GM21619 (cell line): Measurements from ENCODE around the gene NAAA.
A peak's percentile ranks its signal among the peaks of the same experiment; 100 is the strongest.
"Not testable (repeated sequence)": the region's sequence is repeated elsewhere in the genome, so short reads cannot be mapped to it uniquely, and the experiment has no call there.

ENCODE experiments used
- ATAC-seq: cut with Tn5 transposase; IDR thresholded peaks from one replicate; pipeline ENCODE4 v1.9.1; 2021; ENCODE audit not compliant: unreplicated experiment

The NAAA gene

DNA sequence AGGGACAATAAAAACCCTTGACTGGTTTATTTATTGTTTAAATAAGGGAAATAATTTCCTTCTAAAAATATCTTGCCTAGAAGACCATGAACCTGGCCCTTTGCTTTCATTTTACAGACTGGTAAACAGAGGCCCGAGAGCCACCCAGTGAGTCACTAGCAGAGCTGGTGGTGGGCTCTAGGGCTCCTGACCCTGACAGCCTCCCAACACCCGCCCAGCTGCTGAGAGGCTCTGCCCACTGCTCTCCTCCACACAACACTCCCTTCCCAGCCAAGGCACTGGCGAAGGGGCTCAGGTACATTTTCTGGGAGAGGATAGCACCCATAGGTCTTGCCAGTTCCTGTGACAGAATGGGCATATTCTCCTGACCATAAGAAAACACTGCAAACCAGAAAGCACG is 20.5 kb downstream of the NAAA start:
- ATAC-seq = no peak

DNA sequence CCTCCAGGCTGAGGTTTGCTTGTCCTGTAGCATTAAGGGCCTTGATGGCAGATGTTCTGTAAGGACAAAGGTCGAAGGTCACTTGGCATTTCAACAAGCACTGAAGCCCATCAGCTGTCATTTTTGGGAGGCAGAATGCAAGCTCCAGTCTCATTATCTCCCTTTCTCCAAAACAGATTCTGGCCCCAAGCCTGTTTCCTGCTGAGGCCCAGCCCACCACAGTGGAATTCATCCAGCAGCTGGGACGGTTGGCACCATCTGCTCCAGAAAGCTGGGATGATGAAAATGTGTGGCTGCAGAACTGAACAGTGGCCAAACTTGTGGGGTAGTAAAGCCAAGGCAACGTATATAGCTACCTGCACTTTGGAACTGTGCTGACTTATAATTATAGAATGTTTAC is 20.9 kb downstream of the NAAA start:
- no peak for ATAC-seq

DNA sequence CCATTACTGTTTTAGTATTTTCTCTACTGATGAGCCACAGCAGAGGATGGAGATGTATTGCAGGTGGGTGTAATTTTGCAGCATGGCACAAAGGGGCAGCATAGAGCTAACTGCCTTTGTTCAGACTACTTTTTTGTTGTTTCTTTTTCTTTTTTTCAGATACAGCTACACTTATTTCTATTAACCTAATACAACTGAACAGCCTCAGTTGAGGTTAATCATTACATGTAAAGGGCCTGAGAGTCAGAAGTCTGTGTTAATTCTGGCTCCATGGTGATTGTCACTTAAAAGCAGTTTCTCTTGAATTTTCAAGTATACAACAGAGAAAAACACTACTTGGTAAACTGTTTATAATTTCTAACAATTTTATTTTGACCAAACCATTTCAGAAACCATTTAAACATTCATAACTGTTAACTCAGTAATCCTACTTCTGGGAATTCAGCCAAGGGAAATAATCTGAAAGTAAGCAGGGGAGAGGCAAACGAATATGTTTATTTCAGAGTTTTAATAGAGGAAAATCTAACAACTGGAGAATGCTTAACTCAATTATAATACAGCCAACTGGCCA is 24.6 kb downstream of the NAAA start:
- ATAC-seq = peak; percentile 90

DNA sequence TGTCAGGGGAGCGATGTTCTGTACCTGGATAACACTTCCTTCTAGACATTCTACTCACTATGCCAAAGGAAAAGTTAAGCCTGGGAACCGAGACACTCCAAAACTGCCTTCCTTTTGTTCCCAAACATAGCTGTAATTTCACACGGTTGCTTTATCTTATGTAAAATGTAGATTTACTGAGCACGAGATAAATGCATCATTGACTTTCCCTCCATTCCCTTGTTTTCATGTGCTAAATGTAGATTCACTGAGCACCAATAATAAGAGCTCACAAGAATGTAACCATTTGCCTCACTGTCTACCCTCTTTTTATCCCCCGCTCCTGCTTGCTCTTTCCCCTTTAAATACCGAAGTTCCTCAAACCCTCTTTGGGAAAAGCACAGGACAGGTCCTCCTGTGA is 27.8 kb downstream of the NAAA start:
- ATAC-seq = no peak

DNA sequence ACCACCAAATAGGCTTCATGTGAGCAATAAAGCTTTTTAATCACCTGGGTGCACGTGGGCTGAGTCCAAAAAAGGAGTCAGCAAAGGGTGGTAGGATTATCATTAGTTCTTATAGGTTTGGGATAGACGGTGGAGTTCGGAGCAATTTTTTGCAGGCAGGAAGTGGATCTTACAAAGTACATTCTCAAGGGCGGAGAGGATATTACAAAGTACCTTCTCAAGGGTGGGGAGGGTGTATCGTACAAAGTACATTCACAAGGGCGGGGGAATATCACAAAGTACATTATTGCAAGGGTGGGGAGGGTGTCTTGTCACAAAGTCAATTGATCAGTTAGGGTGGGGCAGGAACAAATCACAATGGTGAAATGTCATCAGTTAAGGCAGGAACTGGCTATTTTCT is 30.0 kb downstream of the NAAA start:
- not testable (repeated sequence) for ATAC-seq

DNA sequence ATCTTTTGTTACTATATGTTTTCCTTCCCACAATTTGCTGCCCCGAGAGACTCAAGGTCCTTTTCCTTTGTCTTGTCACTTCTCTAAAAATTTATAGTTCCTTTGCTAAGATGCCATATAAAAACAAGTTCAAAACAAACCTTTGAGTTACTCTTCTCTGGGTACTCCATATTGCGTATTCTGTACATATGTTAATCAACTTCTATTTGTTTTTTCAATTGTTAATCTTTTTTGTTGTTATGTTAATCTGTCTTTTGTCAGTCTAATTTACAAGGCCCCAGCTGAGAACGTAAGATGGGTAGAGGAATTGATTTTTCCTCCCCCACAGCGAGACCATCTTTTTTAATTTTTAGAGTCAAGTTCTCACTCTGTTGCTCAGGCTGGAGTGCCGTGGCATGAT is 31.4 kb downstream of the NAAA start:
- ATAC-seq = no peak

DNA sequence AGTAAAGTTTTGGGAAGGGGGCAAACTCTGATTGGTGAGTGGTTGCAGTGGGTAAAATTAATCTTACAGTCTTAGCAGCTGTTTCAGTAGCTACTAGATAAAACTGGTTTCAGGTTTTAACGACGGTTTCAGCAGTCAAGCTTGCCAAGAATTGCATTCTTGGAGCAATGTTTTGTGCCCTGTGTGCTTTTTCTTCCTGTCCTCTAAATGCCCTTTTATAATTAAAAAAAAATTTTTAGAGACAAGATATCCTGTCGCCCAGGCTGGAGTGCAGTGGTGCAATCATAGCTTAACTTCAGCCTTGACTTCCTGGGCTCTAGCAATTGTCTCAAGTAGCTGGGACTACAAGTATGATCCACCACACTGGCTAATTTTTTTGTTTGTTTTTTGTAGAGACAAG is 32.3 kb downstream of the NAAA start:
- no peak for ATAC-seq

DNA sequence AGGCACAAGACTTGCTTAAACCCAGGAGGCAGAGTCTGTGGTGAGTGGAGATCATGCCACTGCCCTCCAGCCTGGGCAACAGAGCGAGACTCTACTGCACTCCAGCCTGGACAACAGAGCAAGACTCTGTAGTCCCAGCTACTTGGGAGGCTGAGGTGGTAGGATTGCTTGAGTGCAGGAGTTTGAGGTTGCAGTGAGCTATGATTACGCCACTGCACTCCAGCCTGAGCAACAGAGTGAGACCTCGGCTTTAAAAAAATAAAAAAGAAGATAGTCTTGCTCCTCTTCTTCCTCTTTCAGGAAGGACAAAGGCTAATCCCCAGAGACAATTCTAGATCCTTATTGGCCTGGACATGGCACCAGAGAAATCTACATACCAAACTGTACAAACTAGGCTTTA is 32.8 kb downstream of the NAAA start:
- ATAC-seq = no peak

DNA sequence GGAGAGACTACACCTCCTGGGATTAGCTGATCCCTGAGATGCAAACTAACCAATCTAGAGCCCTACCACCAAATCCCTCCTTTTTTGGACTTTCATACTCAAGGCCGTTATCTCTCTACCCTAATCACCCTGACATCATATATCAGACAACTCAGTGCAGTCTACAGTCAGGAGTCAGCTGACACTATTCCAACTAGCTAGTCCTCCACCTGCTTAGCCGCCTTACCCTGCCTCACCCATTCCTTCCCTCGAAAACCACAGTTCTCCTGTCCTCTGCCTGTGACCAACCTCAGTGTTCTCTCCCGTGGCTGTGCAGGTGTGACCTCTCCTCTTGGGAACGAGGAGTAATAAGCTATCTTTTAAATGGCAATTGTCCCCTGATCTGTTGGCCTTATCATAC is 36.7 kb downstream of the NAAA start:
- no peak for ATAC-seq

DNA sequence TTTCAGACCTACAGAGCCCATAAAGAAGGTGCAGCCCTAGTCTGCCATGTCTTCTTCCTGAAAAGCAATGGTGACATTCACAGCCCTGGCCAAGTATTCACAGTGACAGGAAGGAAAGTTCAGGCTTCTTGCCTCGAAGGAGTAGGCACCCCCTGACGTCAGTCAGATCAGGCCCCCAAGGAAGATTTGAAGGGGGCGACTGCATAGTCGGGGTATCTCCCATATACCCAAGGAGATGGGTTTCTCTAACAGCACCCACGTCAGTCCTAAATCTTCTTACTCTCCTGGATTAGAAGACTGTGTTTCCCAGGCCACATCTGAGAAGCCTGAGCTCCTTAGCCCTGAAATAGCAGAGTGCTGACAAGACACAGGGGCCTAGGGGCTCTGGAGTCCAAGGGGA is 38.5 kb downstream of the NAAA start, which contains the start of gene PPEF2:
PPEF2 (minus strand) TSS at position 101 of the 400 bp plus-strand sequence. CDS start 6,127 bp downstream, outside the sequence.
- ATAC-seq = no peak

DNA sequence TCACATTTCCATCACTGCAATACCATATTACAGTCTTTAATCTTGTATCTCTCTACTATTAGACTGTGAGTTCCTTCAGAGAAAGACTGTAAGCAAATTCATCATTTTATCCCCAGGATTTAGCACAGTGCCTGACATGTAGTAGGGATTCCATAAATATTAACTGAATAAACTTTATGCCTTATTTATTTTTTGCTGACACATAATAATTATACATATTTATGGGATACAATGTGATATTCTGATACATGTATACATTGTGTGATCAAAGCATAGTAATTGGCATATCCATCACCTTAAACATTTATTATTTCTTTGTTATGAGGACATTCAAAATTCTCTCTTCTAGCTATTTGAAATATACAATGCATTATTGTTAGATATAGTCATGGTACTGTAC is 42.3 kb downstream of the NAAA start:
- ATAC-seq = no peak

DNA sequence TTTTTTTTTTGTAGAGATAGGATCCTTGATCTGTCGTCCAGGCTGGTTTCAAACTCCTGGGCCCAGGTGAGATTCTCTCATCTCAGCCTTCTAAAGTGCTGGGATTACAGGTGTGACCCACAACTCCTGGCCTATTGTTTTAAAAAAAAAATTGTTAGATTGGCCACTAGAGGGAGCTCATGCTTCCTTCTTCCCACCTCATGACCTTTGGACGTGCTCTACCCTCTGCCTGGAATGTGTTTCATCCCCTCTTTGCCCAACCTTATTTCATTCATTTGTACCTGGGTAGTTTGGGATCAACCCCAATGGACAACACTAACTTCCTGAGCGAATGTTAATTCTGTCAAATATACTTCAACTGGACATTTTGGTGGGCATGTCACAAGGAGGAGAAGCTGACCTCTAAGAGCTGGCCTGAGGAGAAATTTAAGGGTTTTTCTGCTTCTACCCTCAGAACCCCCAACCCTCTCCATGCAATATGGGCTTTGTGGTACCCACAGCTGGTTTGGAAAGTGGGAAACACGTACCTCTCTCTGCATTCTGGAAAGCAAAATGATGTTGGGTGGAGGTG is 45.0 kb downstream of the NAAA start:
- no peak for ATAC-seq

DNA sequence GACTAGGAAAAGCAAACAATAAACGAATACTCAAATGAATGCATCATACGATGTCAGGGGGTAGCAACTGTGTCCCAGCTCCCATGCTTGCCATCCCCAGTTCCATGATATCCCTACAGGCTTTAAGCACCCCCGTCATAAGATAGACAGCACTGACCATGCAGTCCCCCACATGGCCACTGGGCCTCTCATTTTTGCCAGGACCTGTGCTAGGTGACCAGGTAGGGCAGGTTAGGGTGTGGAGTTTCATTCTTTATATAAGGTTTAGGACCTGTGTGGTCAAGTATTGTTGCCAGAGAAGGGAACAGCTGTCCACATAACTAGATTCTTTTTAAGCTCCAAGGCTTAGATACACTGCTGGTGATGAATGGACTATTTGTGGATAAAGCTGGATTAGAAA is 48.3 kb downstream of the NAAA start:
- ATAC-seq = no peak

DNA sequence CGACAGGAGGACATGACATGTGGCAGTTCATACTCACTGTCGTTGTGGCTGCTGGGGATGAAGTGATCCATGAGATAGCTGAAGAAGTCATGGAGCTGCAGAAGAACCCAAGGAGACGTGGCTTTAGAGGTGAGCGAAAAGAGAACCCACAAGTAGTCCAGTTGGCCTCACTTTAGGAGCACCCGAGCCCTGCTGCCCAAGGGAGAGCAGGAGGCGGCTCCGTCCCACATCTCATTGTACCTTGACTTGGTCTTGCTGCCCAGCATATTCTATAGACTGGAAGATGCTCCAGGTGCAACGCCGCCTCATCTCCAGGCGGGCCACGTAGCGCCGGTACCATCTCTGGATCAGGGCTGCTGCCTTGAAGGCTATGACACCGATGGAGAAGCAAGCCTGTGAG is 49.2 kb downstream of the NAAA start:
- ATAC-seq = no peak

DNA sequence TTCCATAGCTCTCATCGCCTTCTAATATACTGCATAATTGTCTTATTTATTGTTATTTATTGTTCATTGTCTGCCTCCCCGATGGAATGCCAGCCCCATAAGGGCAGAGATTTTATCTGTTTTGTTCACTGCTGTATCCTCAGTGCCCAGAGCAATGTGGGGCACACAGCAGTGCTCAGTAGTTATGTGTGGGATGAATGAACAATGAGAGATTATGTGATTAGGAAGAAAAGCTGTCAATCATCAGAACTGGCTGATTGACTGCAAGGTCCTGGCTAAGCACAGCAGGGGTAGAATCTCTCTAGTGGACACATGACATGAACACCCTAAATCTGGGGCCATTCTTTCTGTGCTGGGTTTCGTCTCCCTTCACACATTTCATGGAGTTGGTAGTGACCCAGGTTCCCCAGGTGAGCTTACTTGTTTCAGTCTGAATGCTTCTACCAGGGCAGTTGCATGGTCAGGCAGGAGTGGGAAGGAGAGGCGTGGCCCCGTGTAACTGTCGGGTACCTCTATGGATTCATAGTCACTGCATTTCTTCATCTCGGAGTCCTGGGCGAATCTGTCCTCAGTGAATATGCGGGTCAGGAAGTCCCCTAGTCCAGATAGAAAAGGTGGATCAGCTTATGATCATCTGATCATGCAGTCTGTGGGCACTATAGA is 51.1 kb downstream of the NAAA start:
- ATAC-seq = no peak

DNA sequence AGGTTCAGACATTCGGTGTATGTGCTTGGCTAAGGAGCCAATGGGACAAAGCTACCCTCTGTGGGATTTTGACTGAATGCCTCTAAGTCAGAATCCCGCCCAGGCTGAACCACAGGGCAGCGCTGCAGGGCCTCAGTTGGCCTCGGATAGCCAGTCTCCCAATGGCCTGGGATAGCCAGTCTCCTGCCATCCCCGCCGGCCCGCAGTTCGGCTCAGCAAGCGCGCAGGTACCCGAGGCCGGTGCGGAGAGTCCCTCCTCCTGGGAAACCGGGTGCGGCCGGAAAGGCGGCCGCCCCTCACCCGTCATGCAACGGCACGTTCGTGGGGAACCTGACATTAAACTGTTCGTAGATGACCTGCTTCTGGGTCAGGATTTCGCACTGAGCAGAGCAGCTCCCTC is 54.7 kb downstream of the NAAA start:
- no peak for ATAC-seq

DNA sequence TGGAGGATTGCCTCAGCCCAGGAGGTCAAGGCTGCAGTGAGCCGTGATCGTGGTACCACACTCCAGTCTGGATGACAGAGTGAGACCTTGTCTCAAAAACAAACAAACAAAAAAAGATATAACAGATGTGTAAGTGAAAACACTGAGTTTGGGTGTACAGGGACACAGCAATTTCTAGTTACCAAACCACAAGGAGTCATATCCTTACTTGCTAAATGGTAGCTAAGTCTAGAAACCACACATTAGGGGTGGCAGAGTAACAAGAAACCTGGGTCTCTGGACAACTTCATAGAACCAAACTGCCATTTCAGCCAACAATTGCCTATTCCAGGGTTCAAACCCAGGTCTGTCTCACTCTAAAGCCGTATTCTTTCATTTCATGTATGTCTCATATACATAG is 59.3 kb downstream of the NAAA start:
- no peak for ATAC-seq

DNA sequence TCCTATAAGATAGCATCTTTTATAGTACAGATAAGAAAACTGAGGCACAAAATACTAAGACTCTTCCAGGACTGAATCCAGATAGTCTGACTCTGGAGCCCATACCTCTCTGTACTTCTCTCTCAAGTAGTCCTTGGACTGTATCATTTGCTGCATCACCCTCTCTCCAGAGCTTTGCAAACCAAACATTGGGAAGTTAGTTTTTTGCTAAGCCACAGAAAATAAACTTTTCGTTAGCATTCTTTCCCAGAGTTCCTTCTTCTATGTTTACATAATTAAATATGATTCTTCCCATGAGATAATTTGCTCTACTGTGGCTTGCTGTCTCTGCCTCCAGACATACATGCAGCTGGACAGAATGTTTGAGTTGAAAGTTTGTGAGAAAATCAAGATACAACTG is 60.5 kb downstream of the NAAA start:
- no peak for ATAC-seq

DNA sequence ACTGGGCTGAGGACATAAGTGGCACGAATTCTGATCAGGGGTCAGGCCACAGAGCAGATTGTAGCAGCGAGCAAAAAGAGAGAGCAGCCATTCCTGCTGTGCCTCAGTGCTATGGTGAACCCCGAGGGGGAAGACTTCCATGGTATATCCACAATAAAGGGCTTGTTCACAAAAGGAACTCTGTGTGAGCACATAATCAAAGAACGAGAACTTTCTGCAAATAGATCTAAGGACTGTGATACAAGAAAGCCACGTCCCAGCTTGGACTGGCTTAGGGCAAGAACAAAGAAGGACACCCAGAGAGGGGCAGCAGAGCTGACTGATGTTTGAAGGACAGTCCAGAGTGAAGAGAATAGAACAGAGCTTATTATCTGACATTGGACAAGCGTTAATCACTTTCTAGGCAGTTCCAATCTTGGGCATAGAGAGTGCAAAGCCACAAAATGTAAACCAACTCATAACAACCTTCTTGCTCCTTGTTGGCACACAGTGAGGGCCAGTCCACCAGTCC is 62.5 kb downstream of the NAAA start:
- no peak for ATAC-seq

DNA sequence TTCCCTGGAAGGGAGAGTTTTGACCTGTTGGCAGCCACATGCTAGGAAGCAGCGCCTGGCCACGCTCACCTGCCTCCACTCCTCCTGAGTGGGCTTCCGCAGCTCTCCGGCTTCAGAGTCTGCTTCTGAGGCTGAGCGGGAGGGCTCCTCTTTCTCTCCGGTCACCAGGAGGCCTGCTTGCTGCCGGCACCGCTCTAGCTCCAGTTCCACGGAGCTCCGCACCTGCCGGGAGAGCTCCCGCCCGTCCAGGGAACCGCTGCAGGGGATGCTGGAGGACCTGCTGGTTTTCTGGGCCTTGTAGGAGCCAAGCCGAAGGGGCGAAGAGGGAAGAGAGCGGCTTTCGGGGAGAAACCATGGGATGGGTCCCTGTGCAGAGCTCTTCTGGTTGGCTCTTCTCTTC is 64.6 kb downstream of the NAAA start:
- ATAC-seq = no peak

DNA sequence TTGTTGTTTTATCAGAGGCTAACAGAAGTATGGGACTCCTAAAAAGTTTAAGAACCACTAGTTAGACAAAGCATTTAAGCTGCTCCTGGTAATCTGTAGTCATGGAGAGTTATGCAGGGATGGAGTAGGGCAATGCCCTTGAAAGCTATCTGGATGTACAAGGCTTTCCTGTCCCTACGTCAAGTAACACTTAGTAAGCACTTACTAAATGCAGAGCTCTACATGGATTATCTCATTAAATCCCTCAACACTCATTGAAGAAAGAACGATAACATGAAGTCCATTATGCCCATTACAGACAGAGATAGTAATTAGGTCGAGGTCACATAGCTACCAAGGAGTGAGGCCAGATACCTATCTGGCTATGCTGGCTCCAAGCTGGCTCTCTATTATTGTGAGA is 71.7 kb downstream of the NAAA start:
- ATAC-seq = no peak

DNA sequence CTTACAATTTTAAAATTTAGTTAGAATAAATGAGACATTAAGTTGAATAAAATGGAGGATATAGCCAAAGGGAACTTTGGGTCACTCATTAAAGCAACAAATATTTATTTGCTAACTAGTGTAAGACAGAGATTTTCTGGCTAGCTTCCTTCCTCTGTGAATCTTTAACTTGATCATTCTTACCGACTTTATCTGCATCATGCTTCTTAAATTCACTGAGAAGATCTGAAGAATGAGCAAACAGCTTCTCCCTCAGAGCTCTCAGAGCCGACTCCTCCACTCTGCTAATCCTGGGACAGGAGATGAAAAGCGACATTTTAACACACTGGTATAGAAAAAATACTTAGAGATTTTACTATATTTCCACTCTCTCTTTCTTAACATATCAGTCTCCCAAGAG is 73.7 kb downstream of the NAAA start:
- no peak for ATAC-seq
